K562 (cell line): ENCODE data around the gene BAG2. TPM values are rescaled to one million over a fixed set of nuclear protein-coding genes. Genes with fewer than 3 reads are reported as not detected.

Experiments used
- ATAC-seq: fragments of 200-7000 bp; cut with Tn5 transposase; 3 replicates; pipeline ENCODE4 v1.9.1; 2020; ENCODE audit warnings: moderate library complexity
- BruUV-seq: library from RNA; stranded (reverse); fragments of 400-500 nt; replicated peaks from 2 replicates; lab custom pipeline; 2021; lab: Mats Ljungman, UMichigan
- CTCF ChIA-PET: fragments of 300-600 bp; formaldehyde crosslinking; extraction: SDS; loops from one replicate; lab custom pipeline; 2021; ENCODE audit warnings: low intra/inter-chr PET ratio; lab: Yijun Ruan, JAX
- POLR2A ChIA-PET: fragments of 300-600, 350-650 bp; sonication (Branson Sonifier 250); formaldehyde crosslinking; extraction: SDS; loops from one replicate; lab custom pipeline; 2021; ENCODE audit warnings: antibody characterized with exemption, inconsistent platforms; lab: Yijun Ruan, JAX
- DNase-seq, 4 experiments: peaks; one replicate each; pipeline versions ENCODE4 v3.0.0 to v3.0.0-alpha.2; 2011 to 2018; ENCODE audit warnings: low spot score in 3 of 4, mixed read lengths in 3 of 4; ENCODE audit errors: extremely low read depth in 1 of 4
- FAIRE-seq: peaks from 2 replicates; lab custom pipeline; 2011; peaks lifted over from hg19 to GRCh38; lab: Jason Lieb, UNC
- H2AFZ ChIP-seq: 2 replicates; pipeline ENCODE4 v1.6.0; 2011; ENCODE audit warnings: low read depth, low read length, control low read depth, inconsistent platforms
- H3K27ac ChIP-seq: fragments of 200-600 bp; 3 replicates; pipeline ENCODE4 v1.8.0; 2011; ENCODE audit warnings: low read depth, mild to moderate bottlenecking, control low read depth, inconsistent platforms, low read length, moderate library complexity, mixed read lengths; ENCODE audit errors: extremely low read depth
- H3K27me3 ChIP-seq, 2 experiments: fragments of 300-600 bp in 1 of 2; 2 replicates in 1 of 2; 3 replicates in 1 of 2; pipeline versions ENCODE4 v1.6.0 to v1.8.0; 2011; ENCODE audit warnings: inconsistent platforms in 2 of 2, low read length in 2 of 2, mild to moderate bottlenecking in 1 of 2, mixed read lengths in 1 of 2, moderate library complexity in 1 of 2; ENCODE audit not compliant: control insufficient read depth in 2 of 2, insufficient read depth in 2 of 2
- H3K36me3 ChIP-seq: fragments of 300-600 bp; 3 replicates; pipeline ENCODE4 v1.8.0; 2011; ENCODE audit warnings: mild to moderate bottlenecking, low read length, inconsistent platforms; ENCODE audit not compliant: control insufficient read depth, insufficient read depth
- H3K4me1 ChIP-seq, 2 experiments: fragments of 200-600 bp in 1 of 2; replicated peaks in 1 of 2; 2 replicates in 1 of 2; 3 replicates in 1 of 2; pipeline versions ENCODE4 v1.5.1 to v1.8.0; 2011; ENCODE audit warnings: inconsistent platforms in 2 of 2, low read length in 2 of 2, mild to moderate bottlenecking in 1 of 2, mixed read lengths in 1 of 2, moderate library complexity in 1 of 2; ENCODE audit not compliant: control insufficient read depth in 2 of 2, insufficient read depth in 2 of 2
- H3K4me2 ChIP-seq: 2 replicates; pipeline ENCODE4 v1.6.1; 2011; ENCODE audit warnings: low read length, control low read depth, inconsistent platforms, mixed read lengths; ENCODE audit not compliant: insufficient read depth
- H3K4me3 ChIP-seq: fragments of 200-600 bp; sonication (generic), shearing (Covaris generic); 2 replicates; pipeline ENCODE4 v1.5.1; 2016; ENCODE audit warnings: control low read depth, inconsistent platforms
- H3K79me2 ChIP-seq: fragments of 200-600 bp; 3 replicates; pipeline ENCODE4 v1.8.0; 2011; ENCODE audit warnings: low read length, inconsistent platforms; ENCODE audit not compliant: control insufficient read depth, insufficient read depth
- H3K9ac ChIP-seq, 2 experiments: 2 replicates each; pipeline versions ENCODE4 v1.6.0 to v1.6.1; 2011; ENCODE audit warnings: low read depth in 2 of 2, low read length in 2 of 2, control low read depth in 1 of 2, inconsistent platforms in 1 of 2, mild to moderate bottlenecking in 1 of 2, mixed read lengths in 1 of 2; ENCODE audit not compliant: insufficient read depth in 1 of 2
- H3K9me1 ChIP-seq: one replicate; pipeline ENCODE4 v1.6.0; 2011; ENCODE audit warnings: inconsistent platforms, mild to moderate bottlenecking, low read length, moderate library complexity; ENCODE audit not compliant: control insufficient read depth, insufficient read depth
- H3K9me3 ChIP-seq: replicated peaks from 2 replicates; pipeline ENCODE4 v1.5.1; 2011; ENCODE audit warnings: low read depth, low read length, inconsistent platforms; ENCODE audit not compliant: control insufficient read depth, insufficient read depth
- H4K20me1 ChIP-seq: replicated peaks from 2 replicates; pipeline ENCODE4 v1.6.1; 2011; ENCODE audit warnings: low read length, inconsistent platforms, mixed read lengths; ENCODE audit not compliant: control insufficient read depth, insufficient read depth
- CREB5 ChIP-seq: fragments of 250-450 bp; sonication (Bioruptor Pico); IDR thresholded peaks from 2 replicates; pipeline ENCODE4 v1.5.0; 2020; ENCODE audit warnings: mild to moderate bottlenecking
- CTBP1 ChIP-seq: fragments of 450-650 bp; IDR thresholded peaks from 2 replicates; pipeline ENCODE4 v1.6.1; 2016; ENCODE audit warnings: borderline replicate concordance
- KAT2B ChIP-seq: IDR thresholded peaks from one replicate; pipeline ENCODE4 v1.6.1; 2012; ENCODE audit warnings: low read depth, mild to moderate bottlenecking, control low read depth, inconsistent platforms, low read length, moderate library complexity
- PCBP2 ChIP-seq: fragments of 200-400 bp; formaldehyde crosslinking; IDR thresholded peaks from 2 replicates; pipeline ENCODE4 v1.6.1; 2018; ENCODE audit warnings: low read length, low read depth, mild to moderate bottlenecking, moderate library complexity; ENCODE audit not compliant: poor library complexity, severe bottlenecking
- POLR2G ChIP-seq: fragments of 200-400 bp; formaldehyde crosslinking; IDR thresholded peaks from 2 replicates; pipeline ENCODE4 v1.6.1; 2017; ENCODE audit warnings: low read depth, mild to moderate bottlenecking, antibody characterized with exemption, low read length, moderate library complexity
- RBFOX2 ChIP-seq: fragments of 200-400 bp; formaldehyde crosslinking; IDR thresholded peaks from 2 replicates; pipeline ENCODE4 v1.6.1; 2017; ENCODE audit warnings: low read depth, mild to moderate bottlenecking, low read length, moderate library complexity
- TBP ChIP-seq: optimal IDR thresholded peaks from 2 replicates; pipeline ENCODE3; 2011; ENCODE audit warnings: low read depth, low read length, improper control_type of control experiment
- ZEB2 ChIP-seq: fragments of 450-650 bp; IDR thresholded peaks from 2 replicates; pipeline ENCODE4 v1.6.1; 2016
- ZNF324 ChIP-seq: fragments of 250-450 bp; sonication (Bioruptor Pico); IDR thresholded peaks from 2 replicates; pipeline ENCODE4 v1.4.0; 2020; ENCODE audit warnings: mild to moderate bottlenecking
- ZNF444 ChIP-seq: fragments of 250-450 bp; sonication (Bioruptor Pico); IDR thresholded peaks from 2 replicates; pipeline ENCODE4 v1.4.0; 2020; ENCODE audit warnings: mild to moderate bottlenecking, moderate library complexity
- in situ Hi-C: fragments of 300-500 bp; cut with MboI; formaldehyde crosslinking; loops from 4 replicates; pipeline ENCODE4 v1.15.0; 2018; ENCODE audit warnings: inconsistent platforms, mixed read lengths
- intact Hi-C: fragments of 100-400 bp; cut with micrococcal nuclease; formaldehyde crosslinking; loops from 2 replicates; pipeline ENCODE4 v1.14.2; 2022
- polyA plus RNA-seq, 8 experiments: library from polyadenylated mRNA; depleted of rRNA in 4 of 8; stranded (reverse) in 5 of 8; unstranded in 3 of 8; fragments of >200 nt; fragmentation: Nextera tagmentation in 2 of 8; fragmentation: Illumina TruSeq in 1 of 8; extraction: Ambion mirVana in 2 of 8; extraction: Trizol in 1 of 8; gene quantifications; 2 replicates each; pipeline versions ENCODE4 v1.2.1 to v1.2.3, GENCODE V29; 2011 to 2014; ENCODE audit warnings: inconsistent platforms in 1 of 8, missing spikeins in 1 of 8
- total RNA-seq, 7 experiments: library from RNA; depleted of rRNA in 6 of 7; stranded (reverse); fragments of >200 nt in 6 of 7; fragmentation: Illumina TruSeq in 2 of 7; extraction: Trizol in 2 of 7; gene quantifications; 2 replicates each; pipeline versions ENCODE4 v1.2.1 to v1.2.3, GENCODE V29; 2011 to 2021; ENCODE audit warnings: low replicate concordance in 1 of 7

Gene BAG2
- total and polyA plus RNA-seq, 9 of the 15 experiments (the other 6 are each of a cell fraction or from before 2014, with no cell fraction given): 12.8 to 20.7 (median 17.6) TPM

GRCh38 chr6:57158658-57159057, 13.5 kb upstream of the BAG2 start:
- Histone ChIP-seq H4K20me1 (no peaks in the 10 kb centered on the region), H3K9me1 (no peaks in the 10 kb centered on the region), H3K4me2 (no peak overlapping the region), H3K27ac (no peak overlapping the region), H2AFZ (no peak overlapping the region), H3K4me3 (no peak overlapping the region), H3K4me1 (no peaks in the 10 kb centered on the region), H3K9ac (no peak overlapping the region), H3K79me2 (no peaks in the 10 kb centered on the region), H3K27me3 (no peaks in the 10 kb centered on the region), H3K36me3 (peaks cover 63% of the 10 kb centered on the region), H3K9me3 (no peaks in the 10 kb centered on the region; the same call in 1 of the 2 replicates)
- TF ChIP-seq CREB5: no peak
- TF ChIP-seq CTBP1: no peak
- TF ChIP-seq TBP: no peak
- no peak for TF ChIP-seq KAT2B
- TF ChIP-seq ZNF444: no peak
- TF ChIP-seq ZEB2: no peak
- TF ChIP-seq ZNF324 (CRISPR knock-in tag): no peak
- no peak for TF ChIP-seq RBFOX2
- no peak for TF ChIP-seq PCBP2
- TF ChIP-seq POLR2G: no peak
- in situ Hi-C loops: no loop called here
- FAIRE-seq: no peak
- no peak for DNase-seq
- BruUV-seq: no TSS peak
- CTCF ChIA-PET: no interaction called here
- ATAC-seq: no peak
- intact Hi-C loops: no loop called here
- POLR2A ChIA-PET: interaction anchor here (1.5 kb wide), 1 partner anchor 9 kb away, joined by 3 read pairs; no protein-coding TSS in a partner anchor
